HG03159 (cell line): Measurements from ENCODE around the gene LOXL4.
"Not testable (repeated sequence)": the region's sequence is repeated elsewhere in the genome, so short reads cannot be mapped to it uniquely, and the experiment has no call there.

Source experiments
- ATAC-seq: cut with Tn5 transposase; IDR thresholded peaks from one replicate; pipeline ENCODE4 v1.9.1; 2021; ENCODE audit warnings: mild to moderate bottlenecking, moderate library complexity; ENCODE audit not compliant: unreplicated experiment

LOXL4 gene

DNA sequence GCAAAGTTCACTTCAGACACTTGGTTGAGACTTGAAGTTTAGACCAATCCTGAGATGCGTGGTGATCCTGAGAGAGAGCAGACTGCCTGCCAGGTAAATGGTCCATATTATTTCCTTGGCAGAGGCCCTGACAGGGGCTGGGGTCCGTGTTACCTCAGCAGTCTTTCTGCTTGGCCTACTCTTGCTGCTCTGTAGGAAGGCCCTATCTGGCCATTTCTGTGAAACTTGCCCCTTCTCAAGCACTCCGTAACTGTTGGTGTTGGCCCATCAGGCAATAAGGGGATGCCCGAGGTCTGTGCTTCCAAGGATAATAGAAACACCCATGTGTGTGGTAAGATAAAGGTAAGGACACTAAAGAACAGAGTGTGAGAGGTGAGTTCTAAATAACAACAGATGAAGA, 20.0 kb downstream of the LOXL4 start:
- no peak for ATAC-seq

DNA sequence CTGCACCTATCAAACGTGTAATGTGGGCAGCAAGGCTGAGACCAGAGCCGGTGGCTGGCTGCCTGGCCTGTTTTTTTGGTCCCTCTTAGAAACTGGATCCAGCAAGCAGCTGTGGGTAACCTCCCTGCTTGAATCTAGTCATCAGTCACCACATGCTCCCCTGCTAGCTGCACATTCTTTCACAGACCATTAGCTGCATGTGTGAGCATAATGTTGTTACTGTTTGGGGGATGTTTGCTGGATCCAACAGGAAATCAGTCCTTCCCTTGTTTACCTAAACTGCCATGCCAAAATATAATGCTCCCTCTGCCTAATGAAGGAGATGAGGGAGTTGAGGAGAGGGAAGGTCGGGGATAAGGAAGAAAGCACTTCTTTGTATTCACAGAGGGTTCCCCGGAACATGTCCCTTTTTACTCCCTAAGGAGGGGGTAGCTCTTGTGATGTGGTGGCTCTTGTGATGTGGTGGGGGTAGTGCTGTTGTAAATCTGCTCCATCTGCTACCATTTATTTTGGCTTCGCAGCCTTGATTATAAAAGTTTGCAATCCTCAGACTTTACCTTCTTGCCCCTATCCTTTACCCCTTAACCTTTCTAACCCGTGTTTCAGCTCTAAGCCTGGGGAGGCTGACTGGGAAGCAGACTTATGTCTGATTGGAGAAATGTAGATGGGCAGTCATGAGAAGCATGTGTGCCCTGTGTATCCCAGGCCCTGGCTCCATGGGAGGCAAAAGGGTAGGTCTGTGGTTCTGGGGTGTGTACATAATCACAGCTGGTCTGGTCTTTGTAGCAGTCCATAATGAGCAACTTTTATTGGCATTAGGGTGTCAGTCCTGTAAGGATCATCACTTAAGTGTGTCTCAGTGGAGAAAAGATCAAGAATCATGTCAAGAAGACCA, 20.8 kb downstream of the LOXL4 start:
- no peak for ATAC-seq

DNA sequence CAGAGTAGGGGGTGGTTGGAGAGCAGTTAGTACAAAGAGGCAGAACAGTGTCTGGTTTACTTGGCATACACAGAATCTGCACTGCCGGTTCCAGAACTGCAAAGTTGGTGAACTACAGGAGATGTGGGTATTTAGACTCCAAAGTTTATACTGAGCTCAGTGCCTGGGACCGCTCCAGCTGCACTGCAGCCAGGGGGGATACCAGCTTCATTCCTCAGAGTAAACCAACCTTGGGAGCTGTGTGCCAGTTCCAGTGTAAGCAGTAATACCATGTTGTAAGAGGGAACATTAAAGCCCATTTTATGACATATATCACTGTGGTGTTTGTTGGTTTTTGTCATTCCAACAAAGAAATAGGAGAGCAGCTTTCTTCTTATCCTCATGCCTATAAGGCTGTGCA, 23.4 kb downstream of the LOXL4 start:
- ATAC-seq: no peak

DNA sequence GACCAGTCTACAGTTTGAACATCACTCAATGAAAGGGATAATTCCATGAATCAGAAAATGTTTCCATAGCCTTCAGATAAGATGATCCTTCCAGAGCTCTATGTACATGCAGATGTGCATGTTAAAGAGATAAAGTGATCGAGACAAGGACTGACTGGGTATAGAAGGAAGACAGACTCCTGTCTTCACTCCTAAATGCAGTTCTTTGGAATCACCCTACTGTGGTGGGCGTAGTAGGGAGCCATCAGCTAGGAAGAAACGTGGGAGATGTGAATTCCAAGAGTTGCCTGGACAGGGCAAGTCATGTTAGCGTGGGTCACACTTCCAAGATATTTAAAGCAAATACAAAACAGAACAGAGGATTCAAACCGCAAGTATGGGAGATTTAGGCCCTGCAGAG, 23.9 kb downstream of the LOXL4 start:
- no peak for ATAC-seq

DNA sequence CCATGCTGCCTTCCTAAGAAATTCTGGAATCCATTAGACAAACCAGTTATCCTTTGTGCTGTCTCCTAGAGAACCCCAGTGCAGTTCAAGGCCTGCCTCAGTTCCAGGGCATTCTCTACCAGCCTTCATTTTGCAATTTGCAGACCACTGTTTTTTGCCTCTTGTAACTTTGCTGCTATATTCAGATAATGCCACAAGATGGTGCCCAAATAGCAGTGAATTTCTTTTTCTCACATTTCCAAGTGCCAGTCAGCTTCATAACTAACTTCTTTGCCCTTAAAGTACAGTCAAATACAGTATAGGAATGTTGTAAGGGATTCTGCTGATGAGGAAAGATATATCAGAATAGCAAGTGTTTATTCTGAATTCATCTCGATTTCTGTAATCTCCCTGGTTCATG, 25.2 kb downstream of the LOXL4 start:
- no peak for ATAC-seq

DNA sequence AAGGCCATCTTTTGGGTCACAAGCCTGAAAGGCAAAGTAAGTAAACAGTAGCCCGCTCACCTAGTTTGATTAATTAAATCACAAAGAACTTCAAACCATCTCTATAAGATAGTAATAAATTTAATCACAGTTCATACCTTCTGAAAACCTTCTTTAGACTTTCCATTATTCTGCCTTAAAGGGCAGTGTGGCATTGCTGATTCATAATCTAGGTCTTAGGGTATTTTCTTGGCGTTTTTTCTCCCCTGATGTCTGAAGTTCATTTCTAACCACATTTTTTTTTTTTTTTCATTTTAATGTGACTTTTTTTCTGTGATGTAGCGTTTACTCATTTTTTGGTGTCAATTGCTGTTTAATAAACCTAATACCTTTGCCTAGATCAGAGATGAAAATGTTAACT, 27.5 kb downstream of the LOXL4 start:
- no peak for ATAC-seq

DNA sequence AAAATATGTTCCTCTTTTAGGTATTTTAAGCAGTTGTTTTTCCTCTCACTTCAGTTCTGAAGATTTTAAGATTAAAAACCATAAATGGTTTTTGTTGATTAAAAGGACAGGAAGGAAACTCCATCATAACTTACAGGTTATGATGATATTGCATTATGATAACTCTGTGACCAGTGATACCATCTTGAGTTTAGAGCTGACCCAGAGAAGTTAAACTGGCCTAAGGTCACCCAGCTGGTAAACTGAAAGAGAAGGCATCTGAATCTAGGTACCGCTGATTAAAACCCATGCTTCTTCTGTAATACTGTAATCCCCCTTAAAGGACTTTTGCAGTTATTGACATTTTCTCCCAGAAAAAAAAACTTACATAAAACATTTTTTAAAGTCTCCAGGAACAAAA, 29.6 kb downstream of the LOXL4 start:
- no peak for ATAC-seq

DNA sequence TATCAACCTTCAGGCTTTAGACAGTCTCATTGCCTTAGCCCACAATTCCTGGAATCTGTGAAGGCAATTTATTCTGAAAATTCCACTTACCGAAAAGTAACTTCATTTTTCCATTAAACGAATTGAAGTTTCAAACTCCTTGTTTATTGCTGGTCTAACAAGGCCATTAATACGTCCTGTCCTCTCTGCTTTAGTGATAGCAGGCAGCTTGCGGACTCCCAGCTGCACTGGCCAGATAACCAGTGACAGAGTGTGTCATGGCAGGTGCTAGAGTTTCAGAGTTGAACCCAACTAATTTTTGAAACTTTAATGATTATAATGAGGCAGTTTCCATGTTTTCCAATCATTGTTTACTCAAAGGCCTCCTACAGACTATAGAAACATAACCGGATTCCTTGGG, 31.1 kb downstream of the LOXL4 start:
- no peak for ATAC-seq

DNA sequence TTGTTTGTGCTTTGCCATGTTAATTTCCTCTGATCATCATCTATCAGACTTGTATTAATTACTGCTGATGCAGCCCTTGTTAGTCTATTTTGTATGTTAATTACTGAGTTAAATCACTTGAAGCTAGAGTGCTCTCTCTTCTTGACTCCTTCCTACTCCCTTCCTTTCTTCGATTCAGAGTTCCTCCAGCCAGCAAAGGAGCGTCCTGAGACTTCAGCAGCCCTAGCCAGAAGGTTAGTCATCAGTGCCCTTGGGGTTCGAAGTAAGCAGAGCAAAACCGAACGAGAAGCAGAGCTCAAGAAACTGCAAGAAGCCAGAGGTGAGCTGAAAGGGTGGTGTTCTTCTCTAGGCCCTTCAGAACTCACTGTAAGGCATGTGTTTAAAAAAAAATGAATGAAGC, 32.1 kb downstream of the LOXL4 start:
- no peak for ATAC-seq

DNA sequence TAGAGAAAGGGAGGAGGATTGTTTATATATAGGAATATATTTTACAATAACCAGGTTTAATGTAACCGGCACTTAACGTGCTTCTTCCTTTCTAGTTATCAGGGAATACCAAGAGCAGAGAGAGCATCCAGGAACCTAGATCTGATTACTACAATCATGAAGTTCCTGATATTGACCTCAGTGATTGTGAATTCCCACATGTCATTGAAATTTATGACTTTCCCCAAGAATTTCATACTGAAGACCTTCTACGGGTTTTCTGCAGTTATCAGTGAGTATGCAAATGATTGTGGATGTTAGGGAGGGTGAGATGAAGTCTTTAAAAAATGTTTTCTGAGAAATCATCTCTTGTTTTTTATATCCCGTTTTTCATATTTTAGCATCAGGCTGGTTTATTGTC, 36.6 kb downstream of the LOXL4 start:
- ATAC-seq: no peak

DNA sequence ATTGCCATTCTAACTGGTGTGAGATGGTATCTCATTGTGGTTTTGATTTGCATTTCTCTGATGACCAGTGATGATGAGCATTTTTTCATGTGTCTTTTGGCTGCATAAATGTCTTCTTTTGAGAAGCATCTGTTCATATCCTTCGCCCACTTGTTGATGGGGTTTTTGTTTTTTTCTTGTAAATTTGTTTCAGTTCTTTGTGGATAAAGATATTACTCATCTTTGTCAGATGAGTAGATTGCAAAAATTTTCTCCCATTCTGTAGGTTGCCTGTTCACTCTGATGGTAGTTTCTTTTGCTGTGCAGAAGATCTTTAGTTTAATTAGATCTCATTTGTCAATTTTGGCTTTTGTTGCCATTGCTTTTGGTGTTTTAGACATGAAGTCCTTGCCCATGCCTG, 39.7 kb downstream of the LOXL4 start:
- ATAC-seq: not testable (repeated sequence)

DNA sequence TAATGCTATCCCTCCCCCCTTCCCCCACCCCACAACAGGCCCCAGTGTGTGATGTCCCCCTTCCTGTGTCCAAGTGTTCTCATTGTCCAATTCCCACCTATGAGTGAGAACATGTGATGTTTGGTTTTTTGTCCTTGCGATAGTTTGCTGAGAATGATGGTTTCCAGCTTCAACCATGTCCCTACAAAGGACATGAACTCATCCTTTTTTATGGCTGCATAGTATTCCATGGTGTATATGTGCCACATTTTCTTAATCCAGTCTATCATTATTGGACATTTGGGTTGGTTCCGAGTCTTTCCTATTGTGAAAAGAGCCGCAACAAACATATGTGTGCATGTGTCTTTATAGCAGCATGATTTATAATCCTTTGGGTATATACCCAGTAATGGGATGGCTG, 40.3 kb downstream of the LOXL4 start:
- not testable (repeated sequence) for ATAC-seq

DNA sequence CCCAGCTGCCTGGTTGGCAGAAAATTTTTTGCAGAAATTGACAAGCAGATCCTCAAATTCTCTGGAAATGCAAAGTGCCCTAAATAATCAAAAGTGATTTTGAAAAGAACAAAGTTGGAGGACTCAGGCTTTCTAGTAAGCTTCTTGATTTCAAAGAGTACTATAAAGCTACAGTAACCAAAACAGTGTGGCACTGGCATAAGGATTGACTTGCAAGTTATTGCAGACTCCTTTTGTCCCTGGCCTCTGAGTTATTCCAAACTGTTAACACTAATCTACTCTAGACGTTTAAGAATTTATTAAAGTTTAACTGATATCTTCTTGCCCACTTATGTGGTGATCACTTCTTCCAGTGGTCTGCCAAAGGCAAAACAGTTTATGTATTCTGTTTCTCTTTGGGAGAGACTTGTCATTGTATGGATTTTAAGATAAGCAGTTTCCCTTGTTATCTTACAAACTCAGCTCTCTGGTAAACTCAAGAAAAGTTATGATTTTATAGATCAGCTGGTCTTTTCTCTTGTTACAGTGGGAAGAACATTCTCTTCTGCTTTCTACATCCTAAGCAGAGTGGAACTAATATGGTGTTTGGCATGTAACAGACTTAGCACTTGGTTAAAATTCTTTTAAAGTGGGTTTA, 41.4 kb downstream of the LOXL4 start:
- no peak for ATAC-seq

DNA sequence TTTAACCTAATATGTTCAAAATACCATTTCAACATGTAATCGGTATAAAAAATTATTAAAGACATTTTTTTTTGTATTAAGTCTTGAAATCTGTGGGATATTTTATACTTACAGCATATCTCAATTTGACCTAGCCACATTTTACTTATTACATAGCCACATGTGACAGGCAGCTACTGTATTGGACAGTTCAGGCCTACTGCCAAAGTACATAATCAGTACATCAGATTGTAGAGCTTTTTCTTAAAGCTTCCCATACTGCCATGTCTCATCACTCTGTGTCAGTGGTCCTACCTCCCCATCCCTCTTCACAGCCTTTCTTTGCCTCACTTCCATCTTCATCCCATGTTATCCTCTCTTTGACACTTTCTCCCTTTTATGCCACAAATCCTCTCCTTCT, 43.0 kb downstream of the LOXL4 start:
- no peak for ATAC-seq

DNA sequence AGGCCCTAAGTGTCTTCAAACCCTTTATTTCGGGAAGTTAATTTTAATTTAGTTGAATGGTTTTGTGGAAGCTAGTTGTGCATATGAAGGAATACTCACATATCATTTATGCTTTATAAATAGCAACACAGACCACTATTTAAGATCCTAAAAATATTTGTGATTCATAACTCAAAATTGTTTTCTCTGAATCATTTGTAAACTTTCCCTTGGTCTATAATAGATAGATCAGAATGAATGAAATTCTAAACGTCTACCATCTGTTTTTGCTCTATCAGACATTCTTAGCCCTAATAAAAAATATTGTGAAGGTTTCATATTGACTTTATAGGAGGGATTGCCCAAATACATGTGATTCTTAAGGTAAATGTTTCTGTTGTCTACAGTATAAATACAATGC, 43.5 kb downstream of the LOXL4 start:
- no peak for ATAC-seq

DNA sequence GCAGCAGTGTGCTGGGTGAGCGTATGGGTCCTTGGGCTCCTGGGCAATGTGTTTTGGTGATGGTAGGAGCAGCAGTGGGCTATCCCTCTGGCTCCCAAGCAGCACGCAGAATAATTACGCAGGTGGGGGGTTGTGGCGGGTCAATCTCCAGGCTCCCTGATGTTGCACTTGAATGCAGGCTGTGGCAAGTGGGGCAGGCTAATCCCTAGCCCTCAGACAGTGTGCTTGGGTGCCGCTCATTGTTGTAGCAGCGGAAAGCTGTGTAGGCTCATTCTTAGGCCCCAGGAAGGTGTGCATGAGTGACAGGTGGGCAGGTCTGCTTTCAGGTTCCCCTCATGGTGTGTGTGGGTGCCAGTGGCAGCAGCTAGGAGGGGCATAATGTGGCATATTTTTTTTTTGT, 44.1 kb downstream of the LOXL4 start:
- ATAC-seq: no peak

DNA sequence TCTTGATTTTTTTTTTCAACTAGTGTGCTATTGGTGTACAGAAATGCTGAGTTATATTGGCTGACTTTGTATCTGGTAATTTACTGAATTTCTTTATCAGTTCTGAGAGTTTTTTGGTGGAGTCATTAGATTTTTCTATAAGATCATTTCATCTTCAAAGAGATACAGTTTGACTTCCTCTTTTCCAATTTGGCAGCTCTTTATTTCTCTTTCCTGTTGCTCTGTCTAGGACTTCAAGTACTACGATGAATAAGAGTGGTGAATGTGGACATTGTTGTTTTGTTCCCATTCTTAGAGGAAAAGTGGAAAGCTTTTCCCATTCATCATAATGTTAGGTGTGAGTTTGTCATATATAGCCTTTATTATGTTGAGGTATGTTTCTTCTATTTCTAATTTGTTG, 50.2 kb downstream of the LOXL4 start:
- ATAC-seq: no peak

DNA sequence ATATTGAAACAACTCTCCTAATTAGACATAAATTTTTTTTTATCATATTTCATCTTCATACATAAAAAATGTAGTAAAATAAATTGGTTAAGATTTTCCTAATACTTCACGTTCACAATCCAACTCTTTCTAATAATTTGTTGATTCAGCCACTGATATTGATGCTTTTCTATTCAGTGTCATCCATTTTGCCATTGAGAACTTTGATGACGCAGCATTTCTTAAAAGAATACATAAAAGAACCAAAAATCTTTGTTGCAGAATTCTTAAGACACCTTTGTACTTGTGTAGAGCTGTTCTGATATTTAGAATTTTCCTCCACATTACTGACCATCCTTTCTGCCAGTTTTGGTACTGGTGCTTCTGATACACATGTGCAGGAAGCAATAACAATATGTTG, 52.6 kb downstream of the LOXL4 start:
- no peak for ATAC-seq

DNA sequence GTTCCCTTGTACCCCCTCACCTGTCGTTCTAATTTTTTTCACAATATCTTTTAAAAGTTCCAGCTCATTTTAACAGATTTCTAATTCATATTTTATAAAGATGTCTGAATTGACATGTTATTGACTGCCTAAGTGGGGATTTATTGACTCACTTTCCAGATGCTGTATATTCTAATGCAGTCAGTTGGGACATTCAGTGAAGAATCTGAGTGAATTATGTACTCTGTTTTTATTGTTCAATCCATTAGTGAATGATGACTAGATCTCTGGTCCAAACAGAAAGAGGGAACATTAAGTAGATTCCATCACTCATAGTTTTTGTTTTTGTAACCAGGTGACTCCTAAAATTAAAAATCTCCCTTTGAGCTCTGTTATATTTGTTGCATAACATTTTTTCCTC, 54.3 kb downstream of the LOXL4 start:
- ATAC-seq: no peak

DNA sequence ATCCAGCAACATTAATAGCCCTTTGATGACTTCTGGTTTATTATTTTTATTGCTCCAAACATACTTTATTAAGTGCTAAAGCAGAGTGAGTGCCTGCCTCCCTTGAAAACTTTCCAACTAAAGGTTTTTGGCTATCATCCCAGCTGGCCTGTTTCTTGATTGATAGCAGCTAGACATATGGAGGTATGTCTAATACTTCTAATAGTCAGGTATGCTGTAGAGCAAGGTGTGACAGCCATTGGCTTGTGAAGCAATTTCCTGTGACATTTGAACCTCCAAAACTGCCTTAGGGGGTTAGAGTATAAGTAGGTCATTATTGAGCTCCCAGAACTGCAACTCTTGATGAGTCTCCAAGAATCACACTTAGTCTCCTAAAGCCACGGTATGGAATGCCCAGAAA, 55.8 kb downstream of the LOXL4 start:
- no peak for ATAC-seq

DNA sequence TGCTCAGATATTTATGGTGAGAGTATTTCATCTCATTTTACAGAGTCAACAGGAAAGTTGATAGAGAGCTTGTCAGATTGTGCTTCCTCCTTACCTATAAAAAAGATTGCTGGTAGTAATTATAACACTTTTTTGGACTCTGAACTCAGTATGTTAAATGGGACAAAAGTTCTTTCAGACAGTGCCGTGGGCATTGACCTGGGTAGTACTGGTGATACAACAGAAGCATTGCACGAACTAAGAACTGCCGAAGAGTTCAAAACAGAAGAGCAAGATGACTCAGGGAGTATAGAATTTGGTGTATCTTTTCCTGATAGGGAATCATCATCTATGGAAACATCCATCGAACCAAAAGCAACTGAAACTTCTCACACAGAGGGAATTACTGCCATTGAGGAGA, 58.6 kb downstream of the LOXL4 start:
- no peak for ATAC-seq

DNA sequence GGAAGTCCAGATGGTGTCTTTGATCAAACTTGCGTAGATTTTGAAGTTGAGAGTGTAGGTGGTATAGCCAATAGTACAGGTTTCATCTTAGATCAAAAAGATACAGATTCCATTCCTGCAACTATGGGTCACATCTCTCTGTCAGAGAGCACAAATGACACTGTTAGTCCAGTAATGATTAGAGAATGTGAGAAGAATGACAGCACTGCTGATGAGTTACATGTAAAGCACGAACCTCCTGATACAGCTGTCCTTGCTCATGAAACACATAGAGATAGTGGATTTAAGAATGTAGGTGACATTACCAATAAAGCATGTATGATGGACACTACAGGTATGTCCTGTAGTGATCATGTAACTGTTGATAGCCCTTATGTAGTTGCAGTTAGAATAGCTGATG, 59.1 kb downstream of the LOXL4 start:
- no peak for ATAC-seq

DNA sequence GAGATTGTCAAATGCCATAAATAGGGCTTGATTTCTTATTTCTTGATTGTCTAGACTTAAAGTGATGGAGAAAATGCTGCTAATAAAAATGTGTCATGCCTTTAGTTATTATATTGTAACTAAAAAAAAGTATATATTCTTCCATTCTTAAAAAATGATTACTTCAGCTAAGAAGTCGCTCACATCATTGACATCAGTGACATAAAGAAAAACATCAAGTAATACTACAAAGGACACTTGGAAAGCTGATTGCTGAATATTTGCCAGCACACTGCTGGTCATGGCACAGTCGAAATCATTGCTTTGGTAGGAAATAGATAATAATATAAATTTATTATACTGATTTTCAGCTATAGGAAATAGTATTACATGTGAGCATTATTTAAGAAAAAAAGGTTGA, 62.6 kb downstream of the LOXL4 start:
- ATAC-seq: no peak
